Upper lobe of left lung (tissue), 6 donors: ENCODE data around the gene EPC1. TPM values are rescaled to one million over a fixed set of nuclear protein-coding genes. Genes with fewer than 3 reads are reported as not detected.

Experiments
- ATAC-seq, 2 donors: fragments of 200-7000 bp; cut with Tn5 transposase; one replicate each; pipeline ENCODE4 v1.9.1; 2022; ENCODE audit warnings: mild to moderate bottlenecking in 2 of 2, moderate library complexity in 2 of 2; ENCODE audit not compliant: low FRiP score in 2 of 2
- DNase-seq, 2 donors: peaks; one replicate each; pipeline ENCODE4 v3.0.0-alpha.2; 2019 to 2020
- H3K27ac ChIP-seq, 4 donors: fragments of 200-600 bp; sonication (generic); one replicate each; pipeline ENCODE4 v1.5.1; 2016 to 2019
- H3K27me3 ChIP-seq, 4 donors: fragments of 200-600 bp; sonication (generic); one replicate each; pipeline ENCODE4 v1.5.1; 2017 to 2019
- H3K36me3 ChIP-seq, 4 donors: fragments of 200-600 bp; sonication (generic); one replicate each; pipeline ENCODE4 v1.5.1; 2016 to 2019
- H3K4me1 ChIP-seq, 4 donors: fragments of 200-600 bp; sonication (generic); one replicate each; pipeline ENCODE4 v1.5.1; 2018 to 2019
- H3K4me3 ChIP-seq, 4 donors: fragments of 200-600 bp; sonication (generic); one replicate each; pipeline ENCODE4 v1.5.1; 2017 to 2019; ENCODE audit warnings: mild to moderate bottlenecking in 2 of 4, moderate library complexity in 1 of 4
- H3K9me3 ChIP-seq, 4 donors: fragments of 200-600 bp; sonication (generic); one replicate each; pipeline ENCODE4 v1.5.1; 2018 to 2019
- CTCF ChIP-seq, 6 experiments: fragments of 450-650 bp in 4 of 6; fragments of 200-600 bp in 2 of 6; sonication (generic) in 2 of 6; IDR thresholded peaks; one replicate each; pipeline ENCODE4 v1.5.1; 2016 to 2019; ENCODE audit warnings: antibody characterized with exemption in 6 of 6
- EP300 ChIP-seq, 4 donors: sonication (generic); formaldehyde crosslinking; IDR thresholded peaks; one replicate each; pipeline ENCODE4 v1.5.1; 2017; ENCODE audit warnings: antibody characterized with exemption in 4 of 4, control low read depth in 2 of 4
- POLR2A ChIP-seq, 4 donors: fragments of 450-650 bp; IDR thresholded peaks; one replicate each; pipeline ENCODE4 v1.5.1; 2016 to 2017; ENCODE audit warnings: antibody characterized with exemption in 4 of 4, mild to moderate bottlenecking in 2 of 4
- POLR2AphosphoS5 ChIP-seq, 2 donors: sonication (generic); formaldehyde crosslinking; IDR thresholded peaks; one replicate each; pipeline ENCODE4 v1.5.1; 2017; ENCODE audit warnings: antibody characterized with exemption in 2 of 2
- WGBS, 2 donors: methylation state at CpG; one replicate each; pipeline ENCODE4 v1.1.5; 2017 to 2018; 5-methylcytosine and 5-hydroxymethylcytosine counted together
- total RNA-seq, 6 donors: library from RNA; depleted of rRNA in 4 of 6; stranded (reverse); fragments of >200 nt in 4 of 6; gene quantifications; one replicate each; pipeline versions ENCODE4 v1.1.0 to v1.2.1, GENCODE V29; 2016 to 2021
- donor health status: DM: no; HTN: no; CAD: no; lungs with moderate emphysema.
- donor health status: DM: no; HTN: yes; CAD: no; lungs with severe emphysema.

The EPC1 gene
- total RNA-seq, 6 donors from 2014 or later, result 26.2 to 82.8 (median 36.7) TPM

DNA sequence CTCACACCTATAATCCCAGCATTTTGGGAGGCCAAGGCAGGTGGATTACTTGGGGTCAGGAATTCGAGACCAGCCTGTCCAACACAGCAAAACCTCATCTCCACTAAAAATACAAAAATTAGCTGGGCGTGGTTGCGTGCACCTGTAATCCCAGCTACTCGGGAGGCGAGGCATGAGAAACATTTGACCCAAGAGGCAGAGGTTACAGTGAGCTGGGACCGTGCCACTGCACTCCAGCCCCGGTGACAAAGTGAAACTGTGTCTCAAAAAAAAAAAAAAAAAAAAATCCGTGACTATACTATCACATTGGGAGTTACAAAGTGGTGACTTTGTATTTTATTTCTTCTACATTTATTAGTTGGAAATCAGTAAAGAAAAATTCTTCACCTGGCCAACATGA is 101.2 kb downstream of the EPC1 start:
- no peak for TF ChIP-seq POLR2A (IDR thresholded peaks at IDR 0.05)
- no peak for TF ChIP-seq EP300 (IDR thresholded peaks at IDR 0.05)
- TF ChIP-seq CTCF (IDR thresholded peaks at IDR 0.05), result no peak
- TF ChIP-seq POLR2AphosphoS5 (IDR thresholded peaks at IDR 0.05), result no peak

DNA sequence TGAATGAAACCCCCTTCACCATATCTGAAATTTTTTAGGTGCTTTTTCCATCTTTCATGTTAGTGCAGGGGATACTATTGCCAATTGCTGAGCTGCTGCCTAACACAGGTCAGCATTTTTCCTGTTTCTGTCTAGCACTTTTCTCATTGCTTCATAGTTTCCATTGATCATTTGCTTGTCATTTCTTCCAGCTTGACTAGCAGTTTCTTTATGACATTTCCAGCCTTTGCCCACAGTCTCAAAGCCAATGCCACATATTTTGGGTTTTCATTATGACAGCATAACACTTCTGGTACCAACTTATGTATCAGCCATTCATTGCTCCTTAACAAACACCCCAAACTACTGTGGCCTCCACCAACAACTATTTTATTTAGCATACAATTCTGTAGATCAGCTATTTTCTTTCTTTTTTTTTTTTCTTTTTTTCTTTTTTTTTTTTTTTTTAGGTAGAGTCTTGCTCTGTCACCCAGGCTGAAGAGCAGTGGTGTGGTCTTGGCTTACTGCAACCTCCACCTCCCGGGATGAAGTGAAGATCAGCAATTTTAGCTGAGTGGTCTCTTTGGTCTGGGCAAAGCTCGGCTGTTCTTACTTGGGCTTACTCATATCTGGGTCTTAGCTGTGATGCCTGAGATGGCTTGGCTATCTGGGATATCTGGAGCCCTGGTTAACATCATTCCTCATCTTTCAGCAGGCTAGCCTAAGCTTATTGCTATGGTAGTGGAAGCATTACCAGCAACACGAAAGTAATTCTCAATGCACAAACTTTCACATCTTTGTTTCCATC is 102.3 kb downstream of the EPC1 start:
- no peak overlapping the region for H3K27ac ChIP-seq
- TF ChIP-seq POLR2A (IDR thresholded peaks at IDR 0.05), result no peak
- no peak for TF ChIP-seq CTCF (IDR thresholded peaks at IDR 0.05)
- no peak for TF ChIP-seq POLR2AphosphoS5 (IDR thresholded peaks at IDR 0.05)
- TF ChIP-seq EP300 (IDR thresholded peaks at IDR 0.05), result no peak
- no peaks in the 10 kb centered on the region for H3K27me3 ChIP-seq
- H3K4me1 ChIP-seq, result no peaks in the 10 kb centered on the region
- H3K36me3 ChIP-seq, result no peaks in the 10 kb centered on the region
- H3K9me3 ChIP-seq, result no peaks in the 10 kb centered on the region
- WGBS, 2 donors, result 85 to 94% methylated on average over 3 of the region's 3 CpGs
- H3K4me3 ChIP-seq, result no peak overlapping the region
- DNase-seq (no peak), ATAC-seq (no peak)

More for the DNA sequence above, 101.2 kb downstream of the EPC1 start:
- Histone ChIP-seq H3K9me3 (no peaks in the 10 kb centered on the region), H3K4me3 (no peak overlapping the region), H3K4me1 (no peaks in the 10 kb centered on the region), H3K36me3 (no peaks in the 10 kb centered on the region), H3K27ac (no peak overlapping the region), H3K27me3 (no peaks in the 10 kb centered on the region)
- ATAC-seq, result no peak
- 72 to 81% methylated on average over 8 of the region's 8 CpGs for WGBS, 2 donors
- no peak for DNase-seq

DNA sequence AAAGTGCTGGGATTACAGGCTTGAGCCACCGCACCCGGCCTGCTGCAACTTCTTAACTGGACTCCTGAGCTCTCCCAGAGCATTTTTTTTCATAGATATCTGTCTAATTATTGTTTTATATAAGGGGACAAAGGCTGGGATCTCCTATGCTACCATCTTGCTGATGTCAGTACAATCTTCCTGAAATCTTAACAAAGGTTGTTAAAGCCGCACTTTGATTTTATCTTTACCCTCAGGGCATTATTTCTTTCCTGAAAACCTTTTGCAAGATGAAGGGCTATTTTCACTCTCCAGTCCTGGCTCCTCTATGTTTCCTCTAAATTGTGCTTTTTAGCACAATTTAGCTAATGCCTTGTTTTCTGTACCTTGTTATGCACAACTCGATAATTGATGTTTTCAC is 102.9 kb downstream of the EPC1 start:
- Histone ChIP-seq H3K27ac (no peak overlapping the region), H3K4me3 (no peak overlapping the region), H3K4me1 (no peaks in the 10 kb centered on the region), H3K9me3 (no peaks in the 10 kb centered on the region), H3K27me3 (no peaks in the 10 kb centered on the region), H3K36me3 (no peaks in the 10 kb centered on the region)
- no peak for TF ChIP-seq EP300 (IDR thresholded peaks at IDR 0.05)
- TF ChIP-seq POLR2A (IDR thresholded peaks at IDR 0.05), result no peak
- no peak for TF ChIP-seq POLR2AphosphoS5 (IDR thresholded peaks at IDR 0.05)
- no peak for TF ChIP-seq CTCF (IDR thresholded peaks at IDR 0.05)
- WGBS, 2 donors, result 92 to 96% methylated on average over 4 of the region's 4 CpGs
- DNase-seq (no peak), ATAC-seq (no peak)

- Histone ChIP-seq H3K4me3 (no peak overlapping the region), H3K4me1 (no peaks in the 10 kb centered on the region), H3K36me3 (no peaks in the 10 kb centered on the region), H3K27ac (no peak overlapping the region), H3K9me3 (no peaks in the 10 kb centered on the region), H3K27me3 (no peaks in the 10 kb centered on the region)
- TF ChIP-seq CTCF (IDR thresholded peaks at IDR 0.05) (no peak), EP300 (IDR thresholded peaks at IDR 0.05) (no peak), POLR2AphosphoS5 (IDR thresholded peaks at IDR 0.05) (no peak), POLR2A (IDR thresholded peaks at IDR 0.05) (no peak)
- ATAC-seq (no peak), DNase-seq (no peak)
Measured at GRCh38 chr10:32241946-32242345, 105.0 kb downstream of the EPC1 start.

DNA sequence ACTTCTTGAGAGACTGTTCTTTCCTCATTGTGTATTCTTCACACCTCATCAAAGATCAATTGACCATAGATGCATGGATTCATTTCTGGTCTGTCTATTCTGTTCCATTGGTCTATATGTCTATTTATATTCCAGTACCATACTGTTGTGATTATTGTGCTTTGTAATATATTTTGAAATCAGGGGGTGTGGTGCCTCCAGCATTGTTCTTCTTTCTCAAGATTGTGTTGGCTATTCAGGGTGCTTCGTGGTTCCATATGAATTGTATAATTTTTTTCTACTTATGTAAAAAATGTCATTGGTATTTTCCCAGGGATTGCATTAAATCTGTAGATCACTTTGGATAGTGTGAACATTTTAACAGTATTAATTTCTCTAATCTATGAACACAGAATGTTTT is 106.5 kb downstream of the EPC1 start:
- no peak for ATAC-seq
- Histone ChIP-seq H3K9me3 (no peaks in the 10 kb centered on the region), H3K36me3 (no peaks in the 10 kb centered on the region), H3K4me1 (no peaks in the 10 kb centered on the region), H3K27me3 (peaks cover 0 to 3% (median 0%) of the 10 kb centered on the region in 4 donors), H3K4me3 (no peak overlapping the region), H3K27ac (no peak overlapping the region)
- 60 to 78% methylated on average over 1 of the region's 1 CpG for WGBS, 2 donors
- TF ChIP-seq EP300 (IDR thresholded peaks at IDR 0.05), result no peak
- TF ChIP-seq CTCF (IDR thresholded peaks at IDR 0.05), result no peak
- TF ChIP-seq POLR2AphosphoS5 (IDR thresholded peaks at IDR 0.05), result no peak
- TF ChIP-seq POLR2A (IDR thresholded peaks at IDR 0.05), result no peak
- DNase-seq, result no peak
